Large intestine (tissue), 3 donors: Measurements from ENCODE around the gene ABCA9. TPM values are rescaled to one million over a fixed set of nuclear protein-coding genes. Genes with fewer than 3 reads are reported as not detected.
"Not testable (repeated sequence)": the region's sequence is repeated elsewhere in the genome, so short reads cannot be mapped to it uniquely, and the experiment has no call there.

Experiments used
- DNase-seq, 2 donors: peaks; one replicate each; pipeline versions ENCODE4 v3.0.0 to v3.0.0-alpha.2; 2013
- H3K27ac ChIP-seq: one replicate; pipeline ENCODE4 v1.5.1; 2013; ENCODE audit warnings: low read length
- H3K27me3 ChIP-seq: 2 replicates; pipeline ENCODE4 v1.6.1; 2013; ENCODE audit warnings: low read length; ENCODE audit not compliant: control insufficient read depth, insufficient read depth
- H3K36me3 ChIP-seq: 2 replicates; pipeline ENCODE4 v1.6.1; 2013; ENCODE audit warnings: low read length; ENCODE audit not compliant: control insufficient read depth, insufficient read depth
- H3K4me1 ChIP-seq: one replicate; pipeline ENCODE4 v1.6.1; 2013; ENCODE audit warnings: low read length; ENCODE audit not compliant: control insufficient read depth, insufficient read depth
- H3K4me3 ChIP-seq: one replicate; pipeline ENCODE4 v1.5.1; 2013; ENCODE audit warnings: low read length
- H3K9me3 ChIP-seq: one replicate; pipeline ENCODE4 v1.6.1; 2013; ENCODE audit warnings: mild to moderate bottlenecking, low read depth, low read length, moderate library complexity; ENCODE audit not compliant: control insufficient read depth
- WGBS: methylation state at CpG from one replicate; pipeline ENCODE4 v1.1.5; 2013; ENCODE audit warnings: low lambda C conversion rate; ENCODE audit not compliant: insufficient coverage; 5-methylcytosine and 5-hydroxymethylcytosine counted together
- polyA plus RNA-seq: library from polyadenylated mRNA; unstranded; fragments of 120-200 nt; gene quantifications from one replicate; pipeline ENCODE4 v1.2.1, GENCODE V29; 2013

The ABCA9 gene
- polyA plus RNA-seq, 1 donor: 2.1 TPM

GRCh38 chr17:68993112-68993511 lies 67.6 kb downstream of the ABCA9 start:
- WGBS: no CpG with 5 or more reads among the region's 4 CpGs
- Histone ChIP-seq H3K9me3 (no peaks in the 10 kb centered on the region), H3K27ac (no peak overlapping the region), H3K36me3 (no peaks in the 10 kb centered on the region), H3K4me3 (no peak overlapping the region), H3K4me1 (no peaks in the 10 kb centered on the region), H3K27me3 (no peaks in the 10 kb centered on the region)
- no peak for DNase-seq

- no peak for DNase-seq
- H3K36me3 ChIP-seq: no peaks in the 10 kb centered on the region
- WGBS: no CpG with 5 or more reads among the region's 4 CpGs
- H3K27ac ChIP-seq: no peak overlapping the region
- H3K27me3 ChIP-seq: no peaks in the 10 kb centered on the region
- no peak overlapping the region for H3K4me3 ChIP-seq
- no peaks in the 10 kb centered on the region for H3K9me3 ChIP-seq
- no peaks in the 10 kb centered on the region for H3K4me1 ChIP-seq
These were observed 72.8 kb downstream of the ABCA9 start for GRCh38 chr17:68987966-68988365.

DNA sequence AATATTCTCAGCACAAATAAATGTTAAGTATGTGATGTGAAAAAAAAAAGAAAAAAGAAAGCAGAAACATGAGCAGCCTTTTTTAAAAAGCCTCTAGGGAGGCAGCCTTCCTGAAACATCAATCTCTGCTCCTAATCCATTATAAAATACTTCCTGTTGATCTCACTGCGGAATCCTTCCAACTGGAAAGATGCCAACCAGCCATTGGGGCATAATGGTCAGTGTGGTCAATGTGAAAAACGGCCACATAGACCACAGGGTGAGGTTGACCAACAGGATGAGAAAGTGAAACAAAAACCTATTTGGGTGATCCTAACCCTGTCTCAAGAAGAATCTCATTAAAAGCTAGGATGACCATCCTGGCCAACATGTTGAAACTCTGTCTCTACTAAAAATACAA lies 79.4 kb downstream of the ABCA9 start:
- Histone ChIP-seq H3K9me3 (no peaks in the 10 kb centered on the region), H3K27ac (no peak overlapping the region), H3K27me3 (no peaks in the 10 kb centered on the region), H3K4me1 (no peaks in the 10 kb centered on the region), H3K4me3 (no peak overlapping the region), H3K36me3 (no peaks in the 10 kb centered on the region)
- WGBS: no CpG with 5 or more reads among the region's 2 CpGs
- no peak for DNase-seq

DNA sequence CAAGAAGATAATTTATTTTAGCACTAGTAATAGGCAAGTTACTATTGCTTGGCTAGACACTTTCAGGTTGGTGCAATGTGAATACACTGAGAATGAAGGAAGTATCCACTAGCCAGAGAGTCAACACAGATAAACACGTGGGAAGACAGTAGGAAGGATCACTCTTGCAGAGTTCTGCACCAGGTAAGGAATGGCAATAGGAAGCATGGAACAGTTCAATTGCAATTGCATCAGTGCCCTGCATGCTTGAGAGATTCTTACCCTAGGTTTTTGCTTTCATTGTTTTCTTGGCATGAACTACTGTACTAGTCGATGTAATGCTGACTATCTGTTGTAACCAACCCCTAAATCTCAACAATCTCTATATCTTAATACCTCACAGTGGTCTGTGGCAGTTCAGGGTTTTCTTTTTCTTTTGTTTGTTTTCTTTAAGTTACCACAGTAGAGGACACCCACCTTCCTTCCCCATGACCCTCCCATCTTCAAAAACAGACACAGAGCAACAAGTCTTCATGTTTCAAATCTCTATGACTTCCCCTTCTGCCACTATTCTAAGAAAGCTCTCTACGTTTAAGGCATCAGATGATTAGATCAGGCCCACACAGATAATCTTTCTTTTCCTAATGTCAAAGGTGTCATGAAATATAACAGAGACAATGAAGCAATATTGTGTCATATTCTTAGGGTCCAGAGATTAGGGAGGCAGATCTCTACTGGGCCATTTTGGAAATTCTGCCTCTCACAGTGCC lies 87.5 kb downstream of the ABCA9 start:
- Histone ChIP-seq H3K27me3 (no peaks in the 10 kb centered on the region), H3K4me1 (no peaks in the 10 kb centered on the region), H3K36me3 (no peaks in the 10 kb centered on the region), H3K9me3 (no peaks in the 10 kb centered on the region), H3K27ac (no peak overlapping the region), H3K4me3 (no peak overlapping the region)
- WGBS: 60% methylated on average over 1 of the region's 3 CpGs
- no peak for DNase-seq

- no peak for DNase-seq
- 60% methylated on average over 2 of the region's 4 CpGs for WGBS
- Histone ChIP-seq H3K4me1 (no peaks in the 10 kb centered on the region), H3K27ac (no peak overlapping the region), H3K36me3 (no peaks in the 10 kb centered on the region), H3K4me3 (no peak overlapping the region), H3K9me3 (no peaks in the 10 kb centered on the region), H3K27me3 (no peaks in the 10 kb centered on the region)
These were observed 88.5 kb downstream of the ABCA9 start for GRCh38 chr17:68972119-68972704.

GRCh38 chr17:68969101-68969500 lies 91.6 kb downstream of the ABCA9 start:
- H3K9me3 ChIP-seq: no peaks in the 10 kb centered on the region
- H3K4me3 ChIP-seq: no peak overlapping the region
- whole genome bisulfite sequencing: 100% methylated on average over 1 of the region's 5 CpGs
- DNase-seq: no peak
- H3K27ac ChIP-seq: no peak overlapping the region
- no peaks in the 10 kb centered on the region for H3K4me1 ChIP-seq
- H3K36me3 ChIP-seq: no peaks in the 10 kb centered on the region
- H3K27me3 ChIP-seq: no peaks in the 10 kb centered on the region

GRCh38 chr17:68963958-68964357 lies 96.8 kb downstream of the ABCA9 start:
- H3K27me3 ChIP-seq: no peaks in the 10 kb centered on the region
- DNase-seq: no peak
- no peaks in the 10 kb centered on the region for H3K36me3 ChIP-seq
- H3K4me3 ChIP-seq: no peak overlapping the region
- no peak overlapping the region for H3K27ac ChIP-seq
- H3K9me3 ChIP-seq: no peaks in the 10 kb centered on the region
- H3K4me1 ChIP-seq: no peaks in the 10 kb centered on the region
- 100% methylated on average over 1 of the region's 4 CpGs for whole genome bisulfite sequencing

- no peaks in the 10 kb centered on the region for H3K36me3 ChIP-seq
- WGBS: no CpG with 5 or more reads among the region's 9 CpGs
- H3K4me3 ChIP-seq: no peak overlapping the region
- no peaks in the 10 kb centered on the region for H3K27me3 ChIP-seq
- no peaks in the 10 kb centered on the region for H3K9me3 ChIP-seq
- H3K4me1 ChIP-seq: no peaks in the 10 kb centered on the region
- no peak overlapping the region for H3K27ac ChIP-seq
- DNase-seq: no peak
These were observed 99.4 kb downstream of the ABCA9 start for GRCh38 chr17:68961214-68961882.

DNA sequence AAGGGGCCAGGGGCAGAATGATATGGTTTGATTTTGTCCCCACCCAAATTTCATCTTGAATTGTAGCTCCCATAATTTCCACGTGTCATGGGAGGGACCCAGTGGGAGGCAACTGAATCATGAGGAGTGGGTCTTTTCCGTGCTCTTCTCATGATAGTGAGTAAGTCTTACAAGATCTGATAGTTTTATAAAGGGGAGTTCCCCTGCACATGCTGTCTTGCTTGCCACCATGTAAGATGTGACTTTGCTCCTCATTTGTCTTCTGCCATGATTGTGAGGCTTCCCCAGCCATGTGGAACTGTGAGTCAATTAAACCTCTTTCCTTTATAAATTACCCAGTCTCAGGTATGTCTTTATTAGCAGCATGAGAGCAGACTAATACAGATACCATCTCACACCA lies 101.6 kb downstream of the ABCA9 start:
- not testable (repeated sequence) for H3K27ac ChIP-seq, DNase-seq, H3K9me3 ChIP-seq, H3K36me3 ChIP-seq, H3K4me3 ChIP-seq, H3K4me1 ChIP-seq, H3K27me3 ChIP-seq
- WGBS: no CpG with 5 or more reads among the region's 2 CpGs

- Histone ChIP-seq H3K27me3 (no peaks in the 10 kb centered on the region), H3K36me3 (no peaks in the 10 kb centered on the region), H3K4me1 (no peaks in the 10 kb centered on the region), H3K9me3 (no peaks in the 10 kb centered on the region), H3K27ac (no peak overlapping the region), H3K4me3 (no peak overlapping the region)
- no peak for DNase-seq
- no CpG with 5 or more reads among the region's 1 CpG for WGBS
These were observed 102.8 kb downstream of the ABCA9 start for GRCh38 chr17:68957944-68958343.
